Measurements from ENCODE around the gene PPARGC1A. TPM values are rescaled to one million over a fixed set of nuclear protein-coding genes. Genes with fewer than 3 reads are reported as not detected.

PPARGC1A gene
- total and polyA plus RNA-seq, 7 donors, result 2.0 to 8.6 (median 4.7) TPM

GRCh38 chr4:23837371-23837770, 52.5 kb downstream of the PPARGC1A start:
- no peak for TF ChIP-seq EP300 (IDR thresholded peaks at IDR 0.05)
- TF ChIP-seq POLR2A (IDR thresholded peaks at IDR 0.05), result no peak
- TF ChIP-seq POLR2AphosphoS5 (IDR thresholded peaks at IDR 0.05), result no peak
- no peak for TF ChIP-seq CTCF (IDR thresholded peaks at IDR 0.05)
- no peaks in the 10 kb centered on the region for H3K27me3 ChIP-seq
- no peaks in the 10 kb centered on the region for H3K4me1 ChIP-seq
- H3K36me3 ChIP-seq, result no peaks in the 10 kb centered on the region
- H3K9me3 ChIP-seq, result no peaks in the 10 kb centered on the region
- H3K4me3 ChIP-seq, result no peak overlapping the region
- 70% methylated on average over 2 of the region's 2 CpGs for WGBS, 2 donors
- DNase-seq, result no peak
- intact Hi-C loops (cut with DNase I), result no loop called here
- no peak overlapping the region for H3K27ac ChIP-seq

GRCh38 chr4:23835774-23836478, 53.9 kb downstream of the PPARGC1A start:
- intact Hi-C loops (cut with DNase I), result no loop called here
- 50 to 72% methylated on average over 8 of the region's 8 CpGs for WGBS, 2 donors

GRCh38 chr4:23828779-23829178, 61.1 kb downstream of the PPARGC1A start:
- DNase-seq, result no peak
- 86 to 92% methylated on average over 4 of the region's 4 CpGs for WGBS, 2 donors
- Histone ChIP-seq H3K27me3 (no peaks in the 10 kb centered on the region), H3K9me3 (no peaks in the 10 kb centered on the region), H3K27ac (no peak overlapping the region), H3K36me3 (peaks cover 0 to 16% (median 3%) of the 10 kb centered on the region in 4 donors), H3K4me3 (no peak overlapping the region), H3K4me1 (peaks cover 0 to 9% (median 0%) of the 10 kb centered on the region in 4 donors)
- no peak for TF ChIP-seq POLR2AphosphoS5 (IDR thresholded peaks at IDR 0.05)
- TF ChIP-seq CTCF (IDR thresholded peaks at IDR 0.05), result no peak
- TF ChIP-seq POLR2A (IDR thresholded peaks at IDR 0.05), result no peak
- TF ChIP-seq EP300 (IDR thresholded peaks at IDR 0.05), result no peak
- intact Hi-C loops (cut with DNase I), result no loop called here

More at GRCh38 chr4:23835774-23836478, 53.9 kb downstream of the PPARGC1A start:
- no peak for DNase-seq
- H3K27ac ChIP-seq, result no peak overlapping the region
- no peaks in the 10 kb centered on the region for H3K9me3 ChIP-seq
- H3K4me1 ChIP-seq, result no peaks in the 10 kb centered on the region
- TF ChIP-seq CTCF (IDR thresholded peaks at IDR 0.05) (no peak), POLR2A (IDR thresholded peaks at IDR 0.05) (no peak), POLR2AphosphoS5 (IDR thresholded peaks at IDR 0.05) (no peak), EP300 (IDR thresholded peaks at IDR 0.05) (no peak)
- no peaks in the 10 kb centered on the region for H3K27me3 ChIP-seq
- H3K36me3 ChIP-seq, result no peaks in the 10 kb centered on the region
- no peak overlapping the region for H3K4me3 ChIP-seq

- intact Hi-C loops (cut with DNase I), result no loop called here
- TF ChIP-seq CTCF (IDR thresholded peaks at IDR 0.05) (no peak), POLR2AphosphoS5 (IDR thresholded peaks at IDR 0.05) (no peak), POLR2A (IDR thresholded peaks at IDR 0.05) (no peak), EP300 (IDR thresholded peaks at IDR 0.05) (no peak)
- no peaks in the 10 kb centered on the region for H3K27me3 ChIP-seq
- no peak for DNase-seq
- peaks cover 0 to 9% (median 0%) of the 10 kb centered on the region in 4 donors for H3K4me1 ChIP-seq
- no peak overlapping the region for H3K4me3 ChIP-seq
- peaks cover 0 to 16% (median 3%) of the 10 kb centered on the region in 4 donors for H3K36me3 ChIP-seq
- no peaks in the 10 kb centered on the region for H3K9me3 ChIP-seq
- 86 to 87% methylated on average over 9 of the region's 9 CpGs for WGBS, 2 donors
- peak overlapping the region in 1 of 4 donors; percentile 55 for H3K27ac ChIP-seq
Observed at GRCh38 chr4:23828020-23828715, 61.7 kb downstream of the PPARGC1A start.
